HG03457 (cell line): ENCODE data around the gene SLC24A3.

Source experiments
- ATAC-seq: cut with Tn5 transposase; IDR thresholded peaks from one replicate; pipeline ENCODE4 v1.9.1; 2021; ENCODE audit warnings: moderate number of reproducible peaks; ENCODE audit not compliant: unreplicated experiment

SLC24A3 gene

DNA sequence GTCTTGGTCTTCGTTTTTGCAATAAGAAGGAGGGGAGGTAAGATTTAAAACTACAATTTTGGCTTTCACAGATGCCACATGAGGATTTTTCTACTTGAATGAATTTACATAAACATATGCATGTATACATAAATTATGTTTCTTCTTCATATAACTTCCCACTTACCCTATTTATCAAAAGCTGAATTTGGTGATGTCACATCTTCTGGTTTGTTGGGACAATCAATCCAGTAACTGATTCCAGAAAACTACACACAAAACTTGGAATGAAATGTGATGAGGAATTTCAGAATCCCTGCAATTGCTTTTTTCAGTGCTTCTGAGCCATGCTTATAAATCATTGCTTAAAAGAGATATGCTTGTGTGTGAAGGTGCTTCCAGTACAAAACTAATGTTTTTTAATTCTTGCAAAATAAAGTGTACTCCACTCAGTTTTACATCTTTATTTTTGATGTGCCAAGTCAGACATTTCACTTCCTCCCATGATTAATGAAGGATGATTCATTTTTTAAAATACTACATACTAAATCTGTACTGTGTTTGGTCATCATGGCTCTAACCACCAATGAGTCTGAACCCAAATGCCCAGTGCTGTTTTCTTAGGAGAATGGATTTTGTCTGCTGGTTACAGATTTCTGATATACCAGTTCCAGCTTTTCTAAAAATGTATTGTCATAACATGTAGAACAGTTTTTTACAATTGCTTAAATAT, 513.5 kb downstream of the SLC24A3 start:
- ATAC-seq = no peak

DNA sequence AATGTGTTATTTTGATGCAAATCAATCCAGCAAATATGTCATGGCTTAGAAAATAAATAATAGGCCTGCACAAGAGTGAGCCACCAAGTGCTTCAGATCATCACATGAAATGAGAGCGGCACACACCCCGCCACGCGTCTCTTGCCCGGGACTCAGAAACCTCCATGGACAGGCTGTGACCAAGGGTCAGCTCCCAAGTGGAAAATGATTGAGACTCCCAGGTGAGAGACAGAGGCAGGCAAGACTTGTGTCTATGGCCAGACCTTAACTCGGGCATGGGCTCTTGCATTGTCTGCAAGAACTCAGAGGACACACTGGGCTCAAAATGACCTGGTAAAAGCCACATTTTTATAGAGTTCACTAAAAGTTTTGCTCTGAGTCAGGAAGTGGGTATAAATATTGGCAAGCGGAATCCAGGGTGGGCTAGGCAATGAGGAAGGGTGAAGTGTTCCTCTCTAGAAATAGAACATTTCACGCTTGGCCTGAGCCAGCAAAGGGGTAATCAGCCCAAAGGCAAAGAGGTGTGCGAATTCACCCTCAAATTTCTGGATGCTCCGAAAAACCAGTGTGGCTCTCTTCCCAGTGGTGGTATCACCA, 514.9 kb downstream of the SLC24A3 start:
- no peak for ATAC-seq

- ATAC-seq = no peak
These were observed 517.2 kb downstream of the SLC24A3 start for GRCh38 chr20:19729672-19730071.

DNA sequence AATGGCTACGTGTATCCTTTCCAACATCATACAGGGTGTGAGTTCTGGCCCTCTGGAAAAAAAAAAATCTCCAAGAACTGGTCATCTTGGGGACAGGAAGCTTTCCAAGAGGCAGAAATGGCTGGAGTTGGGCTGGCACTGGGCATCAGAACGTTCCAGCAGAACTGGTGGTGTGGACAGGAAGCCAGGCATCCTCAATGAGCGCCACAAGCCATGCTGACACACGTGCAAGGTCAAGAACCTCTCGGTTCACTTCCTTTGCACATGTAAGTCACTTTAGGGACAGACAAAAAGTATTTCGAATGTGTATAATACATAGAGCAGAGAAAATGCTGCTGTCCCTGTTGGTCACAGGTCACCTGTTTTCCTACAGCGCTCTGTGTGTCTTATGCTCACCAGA, 518.3 kb downstream of the SLC24A3 start:
- ATAC-seq = no peak

DNA sequence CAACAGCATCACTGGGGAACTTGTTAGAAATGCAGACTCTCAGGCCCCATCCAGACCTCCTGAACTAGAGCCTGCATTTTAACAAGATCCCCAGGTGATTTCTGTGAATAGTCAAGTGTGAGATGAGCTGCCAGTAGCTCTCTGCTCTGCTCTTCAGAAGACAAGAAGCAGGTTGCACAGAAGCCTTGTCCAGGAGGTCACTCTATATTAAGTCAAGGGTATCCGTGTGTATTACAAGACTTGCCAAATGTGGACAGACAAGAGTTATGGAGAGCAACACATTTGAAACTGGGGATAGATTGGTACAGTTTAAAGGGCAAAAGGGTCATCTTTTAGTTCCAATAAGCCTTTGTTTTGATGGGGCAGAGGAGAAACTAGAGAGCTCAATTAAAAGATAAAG, 522.4 kb downstream of the SLC24A3 start:
- no peak for ATAC-seq

- no peak for ATAC-seq
These were observed 523.0 kb downstream of the SLC24A3 start for GRCh38 chr20:19735446-19735845.

GRCh38 chr20:19737025-19737424, 524.6 kb downstream of the SLC24A3 start:
- no peak for ATAC-seq

DNA sequence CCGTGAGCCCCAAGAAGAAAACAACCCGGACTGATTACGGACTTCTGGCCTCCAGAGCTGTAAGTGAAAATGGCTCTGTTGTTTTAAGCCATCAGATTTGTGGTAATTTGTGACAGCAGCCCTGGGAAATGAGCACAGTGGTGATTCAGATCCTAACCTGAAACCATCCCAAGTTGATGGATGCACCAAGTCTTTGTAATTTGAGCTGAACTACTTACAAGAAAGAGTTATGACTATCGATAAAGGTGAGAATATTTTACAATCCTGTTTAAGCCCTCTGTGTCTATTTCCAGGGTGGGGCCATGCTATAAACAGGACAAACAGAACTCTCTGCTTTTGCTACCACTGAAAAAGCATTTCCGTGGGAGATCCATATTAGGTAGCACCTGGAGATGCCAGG, 526.5 kb downstream of the SLC24A3 start:
- no peak for ATAC-seq

DNA sequence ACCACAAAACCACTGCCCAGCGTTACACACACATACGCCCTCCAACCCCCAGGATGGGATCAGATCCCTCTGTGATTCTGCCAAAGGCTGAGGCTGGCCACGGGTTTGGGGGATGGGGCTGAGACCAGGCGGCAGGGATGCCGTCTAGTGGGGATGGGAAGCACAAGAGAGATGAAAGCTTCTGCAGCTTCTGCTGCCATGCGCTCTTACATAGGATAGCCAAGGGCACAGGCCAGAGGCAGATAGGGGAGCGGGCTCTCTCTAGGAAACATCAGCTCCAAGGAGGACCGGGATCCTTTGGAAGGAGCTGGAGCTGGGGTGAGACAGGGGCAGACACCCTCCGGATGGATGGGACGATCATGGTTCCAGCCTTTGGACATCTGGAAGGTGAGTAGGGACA, 526.9 kb downstream of the SLC24A3 start:
- ATAC-seq = no peak

- no peak for ATAC-seq
These were observed 528.1 kb downstream of the SLC24A3 start for GRCh38 chr20:19740512-19740911.

DNA sequence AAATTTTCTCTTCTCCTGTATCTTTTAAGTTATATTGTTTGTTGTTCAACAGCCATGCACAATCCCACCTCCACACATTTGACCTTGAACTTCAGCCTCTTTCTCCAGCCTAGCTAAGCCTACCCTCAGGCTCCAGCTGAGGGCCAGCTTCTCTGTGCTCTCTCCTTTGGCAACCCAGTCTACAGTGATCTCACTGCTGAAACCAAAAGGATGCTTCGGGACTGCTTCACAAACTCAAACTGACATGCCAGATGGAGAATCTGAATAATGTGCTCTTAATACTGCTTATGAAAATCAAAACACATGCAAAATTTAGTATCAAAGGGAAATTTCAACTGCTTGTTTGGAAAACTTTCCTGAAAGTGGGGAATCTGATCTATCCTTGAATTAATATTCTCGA, 529.5 kb downstream of the SLC24A3 start:
- ATAC-seq = no peak

DNA sequence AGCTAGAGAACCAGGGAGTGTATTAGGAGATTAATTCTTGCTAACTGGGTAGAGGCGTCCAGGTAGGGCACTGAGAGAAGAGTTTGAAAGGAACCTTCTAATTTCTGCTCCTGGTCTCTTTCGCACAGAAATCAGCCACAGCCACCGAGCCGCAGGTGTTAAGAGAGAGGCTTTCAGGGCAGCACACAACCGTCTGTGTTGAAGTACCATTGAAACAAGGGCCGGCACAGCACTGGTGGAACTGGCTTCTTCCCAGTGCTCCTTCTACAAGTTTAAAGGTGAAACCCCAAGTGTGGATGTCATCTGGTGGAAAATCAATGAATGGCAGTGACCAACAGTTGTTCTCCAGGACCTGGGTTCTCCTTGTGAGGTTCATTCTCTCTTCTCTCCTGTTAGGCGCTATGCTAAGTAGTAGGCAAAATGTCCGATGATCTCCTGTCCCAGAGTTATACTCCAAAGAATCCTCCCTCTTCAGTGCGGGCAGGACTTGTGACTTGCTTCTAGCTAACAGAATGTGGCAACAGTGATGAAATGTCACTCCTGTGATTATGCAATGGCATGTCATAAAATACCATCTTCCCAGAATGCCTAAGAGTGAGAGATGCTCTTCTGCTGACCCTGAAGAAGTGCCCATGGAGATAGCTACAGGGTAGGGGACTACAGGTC, 530.7 kb downstream of the SLC24A3 start:
- no peak for ATAC-seq

DNA sequence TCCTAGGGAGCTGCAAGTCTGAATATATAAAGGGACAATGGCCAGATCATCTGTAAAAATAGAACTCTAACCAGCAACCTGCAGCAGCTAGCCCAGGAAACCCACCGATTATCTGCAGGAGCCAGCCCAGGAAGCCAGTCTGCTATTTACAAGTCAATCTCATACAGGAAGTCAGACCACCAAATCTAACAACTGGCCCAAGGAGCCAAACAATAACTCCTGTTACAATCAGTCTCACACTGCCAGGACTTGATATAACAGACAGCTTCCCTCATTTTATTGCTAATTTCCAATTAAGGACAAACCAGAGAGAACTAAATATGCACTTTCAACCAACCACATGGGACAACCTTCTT, 531.2 kb downstream of the SLC24A3 start:
- ATAC-seq = no peak

DNA sequence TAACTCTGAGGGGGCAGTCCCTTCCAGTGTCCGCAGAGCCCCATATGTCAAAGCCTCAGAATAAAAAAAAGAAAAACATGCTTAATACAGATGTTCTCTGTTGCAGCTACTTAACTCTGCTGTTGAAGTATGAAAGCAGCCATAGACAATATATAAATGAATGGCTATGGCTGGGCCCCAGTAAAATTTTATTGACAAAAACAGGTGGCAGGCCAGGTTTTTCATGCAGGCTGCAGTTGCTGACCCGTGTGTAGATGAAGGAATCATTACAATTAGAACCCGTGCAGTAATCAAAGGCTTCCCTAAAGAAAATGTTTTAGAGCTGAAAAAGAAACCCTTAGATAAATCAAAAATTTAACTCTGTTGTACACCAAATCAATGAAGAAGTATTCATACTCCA, 532.7 kb downstream of the SLC24A3 start:
- ATAC-seq = no peak

- no peak for ATAC-seq
These were observed 533.1 kb downstream of the SLC24A3 start for GRCh38 chr20:19745584-19745983.

DNA sequence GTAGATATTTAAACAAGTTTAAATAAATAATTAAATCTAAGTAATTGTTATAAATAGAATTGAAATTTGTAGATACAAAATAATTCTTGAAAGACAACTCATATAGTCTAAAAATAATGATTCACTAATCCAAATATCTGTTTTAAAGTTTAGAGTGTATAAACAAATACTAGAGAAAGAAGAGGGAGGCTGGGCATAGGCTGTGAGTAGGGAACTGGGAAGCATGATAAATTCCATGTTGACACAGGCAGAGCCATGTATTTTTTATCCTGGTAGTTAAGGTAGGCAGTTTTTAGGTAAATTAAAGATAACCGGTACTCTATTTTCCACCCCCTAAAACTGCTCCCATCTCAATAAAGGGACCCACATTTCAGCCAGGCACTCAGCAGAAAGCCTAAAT, 534.0 kb downstream of the SLC24A3 start:
- no peak for ATAC-seq

DNA sequence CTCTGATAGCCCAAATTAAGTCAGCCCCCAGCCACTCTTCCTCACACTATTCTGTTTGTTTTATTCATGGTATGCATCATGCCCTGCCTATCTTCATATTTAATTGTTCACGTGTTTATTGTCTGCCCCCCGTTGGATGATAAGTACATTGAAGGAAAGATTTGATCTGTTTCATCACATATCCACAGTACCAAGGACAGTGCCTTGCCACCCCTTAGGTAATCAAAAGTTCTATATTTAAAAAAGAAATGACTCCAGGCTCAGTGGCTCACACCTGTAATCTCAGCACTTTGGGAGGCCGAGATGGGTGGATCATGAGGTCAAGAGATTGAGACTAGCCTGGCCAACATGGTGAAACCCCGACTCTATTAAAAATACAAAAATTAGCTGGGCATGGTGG, 535.5 kb downstream of the SLC24A3 start:
- no peak for ATAC-seq

DNA sequence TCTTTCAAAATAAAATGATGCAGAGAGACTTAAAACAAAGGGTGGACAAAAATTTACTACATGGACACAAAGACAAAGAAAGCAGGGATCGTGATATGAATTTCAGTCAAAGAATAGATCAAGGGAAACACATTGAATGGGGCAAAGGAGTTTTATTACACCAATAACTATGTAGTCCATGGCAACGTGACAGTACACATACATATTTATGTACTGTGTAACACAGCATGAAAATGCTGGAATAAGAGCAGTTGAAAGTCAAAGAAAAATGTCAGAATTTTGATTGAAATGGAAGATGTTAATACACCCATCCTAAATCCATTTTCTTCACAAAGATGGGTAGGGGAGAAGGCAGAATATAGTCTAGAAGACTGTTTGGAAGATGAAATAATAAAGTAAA, 536.2 kb downstream of the SLC24A3 start:
- no peak for ATAC-seq

GRCh38 chr20:19749618-19750071, 537.2 kb downstream of the SLC24A3 start:
- no peak for ATAC-seq

DNA sequence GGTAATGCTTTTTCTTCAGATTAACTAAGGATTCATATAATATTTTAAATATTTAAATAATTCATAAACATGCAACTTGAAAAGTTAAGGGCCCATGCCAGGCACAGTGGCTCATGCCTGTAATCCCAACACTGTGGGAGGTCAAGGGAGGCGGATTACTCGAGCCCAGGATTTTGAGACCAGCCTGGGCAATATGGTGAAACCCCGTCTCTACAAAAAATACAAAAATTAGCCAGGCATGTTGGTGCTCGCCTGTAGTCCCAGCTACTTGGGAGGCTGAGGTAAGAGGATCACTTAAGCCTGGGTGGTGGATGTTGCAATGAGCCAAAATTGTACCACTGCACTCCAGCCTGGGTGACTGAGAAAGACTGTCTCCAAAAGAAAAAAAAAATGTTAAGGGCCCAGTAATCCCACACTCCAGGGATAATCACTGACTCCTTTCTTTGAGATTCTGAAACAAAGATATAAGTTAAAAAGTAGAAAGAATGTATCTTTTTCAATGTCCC, 537.7 kb downstream of the SLC24A3 start:
- no peak for ATAC-seq

GRCh38 chr20:19750907-19751636, 538.6 kb downstream of the SLC24A3 start:
- ATAC-seq = no peak
